CD4-positive, alpha-beta T cell treated with Interleukin-12 subunit alpha and Interleukin-12 subunit beta, for 1 hour (primary cell): Measurements from ENCODE around the gene MTMR11.
"Not testable (repeated sequence)": the region's sequence is repeated elsewhere in the genome, so short reads cannot be mapped to it uniquely, and the experiment has no call there.

Experiments
- DNase-seq: peaks from one replicate; pipeline ENCODE4 v3.0.0-alpha.2; 2020

Gene MTMR11, protein sequence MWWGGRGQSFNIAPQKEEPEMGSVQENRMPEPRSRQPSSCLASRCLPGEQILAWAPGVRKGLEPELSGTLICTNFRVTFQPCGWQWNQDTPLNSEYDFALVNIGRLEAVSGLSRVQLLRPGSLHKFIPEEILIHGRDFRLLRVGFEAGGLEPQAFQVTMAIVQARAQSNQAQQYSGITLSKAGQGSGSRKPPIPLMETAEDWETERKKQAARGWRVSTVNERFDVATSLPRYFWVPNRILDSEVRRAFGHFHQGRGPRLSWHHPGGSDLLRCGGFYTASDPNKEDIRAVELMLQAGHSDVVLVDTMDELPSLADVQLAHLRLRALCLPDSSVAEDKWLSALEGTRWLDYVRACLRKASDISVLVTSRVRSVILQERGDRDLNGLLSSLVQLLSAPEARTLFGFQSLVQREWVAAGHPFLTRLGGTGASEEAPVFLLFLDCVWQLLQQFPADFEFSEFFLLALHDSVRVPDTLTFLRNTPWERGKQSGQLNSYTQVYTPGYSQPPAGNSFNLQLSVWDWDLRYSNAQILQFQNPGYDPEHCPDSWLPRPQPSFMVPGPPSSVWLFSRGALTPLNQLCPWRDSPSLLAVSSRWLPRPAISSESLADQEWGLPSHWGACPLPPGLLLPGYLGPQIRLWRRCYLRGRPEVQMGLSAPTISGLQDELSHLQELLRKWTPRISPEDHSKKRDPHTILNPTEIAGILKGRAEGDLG

DNA sequence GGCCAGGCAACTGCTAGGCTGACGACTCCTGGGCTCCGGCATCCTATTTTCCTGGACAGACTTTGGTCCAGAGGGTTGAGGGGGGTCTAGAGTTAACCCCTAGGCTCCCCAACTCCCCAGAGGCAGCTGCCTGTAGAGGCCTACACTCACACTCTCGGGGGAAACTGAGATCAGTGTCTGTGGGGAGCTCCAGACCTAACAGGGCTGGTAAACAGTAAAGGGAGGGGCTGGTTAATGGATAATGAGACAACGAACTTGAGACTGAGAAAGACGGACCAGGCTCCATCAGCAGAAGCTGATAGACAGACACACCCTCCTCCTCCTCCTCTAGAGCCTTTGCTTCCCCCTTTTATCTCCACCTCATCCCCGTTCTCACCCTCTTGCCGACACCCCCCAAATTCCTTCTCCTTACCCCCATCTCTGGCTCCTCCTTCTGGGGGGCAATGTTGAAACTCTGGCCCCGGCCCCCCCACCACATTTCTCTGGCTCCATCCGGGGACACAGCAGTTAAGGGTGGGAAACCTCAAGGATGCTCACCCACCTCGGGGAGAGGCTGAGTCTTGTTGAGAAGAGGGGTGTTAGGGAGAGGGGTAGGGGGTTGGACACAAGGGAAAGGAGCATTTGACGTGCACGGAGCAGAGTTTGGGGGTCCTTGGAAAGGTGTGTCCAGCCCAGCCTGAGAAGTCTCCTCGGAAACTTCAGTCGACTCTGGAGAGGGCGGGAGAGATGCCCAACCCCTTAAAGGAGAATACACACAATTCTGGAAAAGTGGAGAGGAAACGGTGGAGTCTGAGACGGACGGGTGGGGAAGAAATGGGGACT is at the start of gene MTMR11:
MTMR11 (minus strand) TSS at position 710 of the 822 bp plus-strand sequence; CDS start at position 478, 232 bp downstream.
- no peak for DNase-seq

DNA sequence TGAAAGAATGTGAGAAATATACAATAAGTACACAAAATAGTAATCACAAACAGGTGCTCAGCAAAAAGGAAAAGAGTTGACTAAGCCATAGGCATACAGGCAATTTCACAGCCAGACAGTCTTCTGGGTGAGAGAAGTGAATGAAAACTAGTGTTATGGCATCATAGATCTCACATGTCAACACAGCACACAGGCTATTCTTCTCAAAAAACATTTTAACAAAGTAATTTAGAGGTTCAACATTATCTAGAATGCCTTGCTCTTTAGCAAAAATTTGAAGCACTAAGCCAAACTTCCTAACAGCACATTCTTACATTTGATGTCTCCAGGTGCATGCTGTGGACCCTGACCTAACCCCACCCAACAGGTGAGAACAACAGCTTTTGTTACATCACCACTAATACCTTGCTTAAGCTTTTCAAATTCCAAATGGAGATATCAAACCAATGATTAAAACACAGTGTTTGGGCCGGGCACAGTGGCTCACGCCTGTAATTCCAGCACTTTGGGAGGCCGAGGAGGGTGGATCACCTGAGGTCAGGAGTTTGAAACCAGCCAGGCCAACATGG is 43.4 kb upstream of the MTMR11 start:
- DNase-seq, result no peak

DNA sequence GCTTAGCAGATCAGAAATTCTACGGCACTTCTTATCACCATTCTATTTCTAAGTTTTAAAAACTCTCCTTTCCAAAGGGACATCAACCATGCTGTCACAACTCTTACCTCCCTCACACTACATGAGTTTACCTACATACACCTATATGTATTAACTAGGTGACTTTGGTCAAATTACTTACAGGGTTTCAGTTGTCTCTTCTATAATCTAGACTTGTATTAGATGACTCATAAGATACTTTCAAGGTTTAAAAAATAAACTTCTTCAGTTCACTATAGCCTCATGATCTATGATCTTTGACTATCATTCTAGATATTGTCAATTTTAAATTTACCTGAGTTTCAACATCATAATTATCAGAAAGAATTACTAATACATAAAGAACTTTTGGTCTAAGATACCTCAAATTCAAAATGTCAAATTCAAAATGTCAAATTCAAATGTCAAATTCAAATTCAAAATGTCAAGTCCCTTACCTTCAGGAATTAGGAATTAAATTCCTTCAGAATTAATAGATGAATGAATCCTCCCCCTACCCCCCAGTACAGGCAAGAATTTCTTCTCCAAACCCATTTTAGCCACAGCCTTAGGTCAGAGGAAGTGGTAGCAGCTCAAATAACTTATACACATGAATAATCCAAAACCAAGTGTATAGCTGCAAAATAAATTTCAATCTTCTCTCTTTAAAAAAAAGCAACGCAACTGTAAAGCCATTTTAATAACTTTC is 42.7 kb upstream of the MTMR11 start:
- no peak for DNase-seq

DNA sequence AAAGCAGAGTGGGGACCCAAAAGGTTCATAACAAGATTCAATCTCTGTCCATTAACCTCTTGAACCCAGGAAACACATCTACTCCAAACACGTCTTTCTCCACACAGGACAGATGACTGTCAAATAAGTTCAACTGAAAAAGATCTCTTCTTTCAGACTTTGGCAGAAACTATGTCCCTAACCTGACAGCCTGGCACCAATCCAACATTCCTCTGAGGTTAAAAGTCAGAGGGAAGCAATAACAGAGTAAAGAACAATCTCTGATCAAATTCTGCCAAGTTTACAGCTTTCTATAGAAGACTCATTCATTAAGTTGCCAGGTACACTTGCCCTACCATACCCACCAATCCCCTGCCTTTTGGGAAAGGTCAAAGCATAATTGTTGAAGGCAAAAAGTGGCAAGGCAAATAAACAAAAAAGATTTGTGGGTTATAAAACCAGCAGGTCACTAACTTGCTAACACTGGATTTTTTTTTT is 41.9 kb upstream of the MTMR11 start:
- DNase-seq, result no peak

DNA sequence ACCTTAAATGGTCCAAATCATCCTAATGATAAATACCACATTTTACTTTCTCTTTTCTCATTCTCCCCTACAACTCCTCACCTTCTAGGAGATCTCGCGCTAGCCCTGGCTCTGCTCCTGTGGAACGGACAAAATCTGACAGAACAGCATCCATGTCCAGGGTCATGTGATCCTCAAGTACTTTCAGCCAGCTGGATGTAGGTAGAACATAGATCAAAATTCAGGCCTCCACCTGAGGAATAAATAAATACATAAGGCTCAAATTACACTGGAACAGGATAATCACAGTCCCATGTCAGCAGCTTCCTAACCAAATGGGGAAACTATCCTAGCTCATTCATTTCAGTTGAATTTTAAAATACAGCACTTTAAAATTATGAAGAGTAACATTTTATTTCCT is 40.7 kb upstream of the MTMR11 start:
- DNase-seq, result no peak

DNA sequence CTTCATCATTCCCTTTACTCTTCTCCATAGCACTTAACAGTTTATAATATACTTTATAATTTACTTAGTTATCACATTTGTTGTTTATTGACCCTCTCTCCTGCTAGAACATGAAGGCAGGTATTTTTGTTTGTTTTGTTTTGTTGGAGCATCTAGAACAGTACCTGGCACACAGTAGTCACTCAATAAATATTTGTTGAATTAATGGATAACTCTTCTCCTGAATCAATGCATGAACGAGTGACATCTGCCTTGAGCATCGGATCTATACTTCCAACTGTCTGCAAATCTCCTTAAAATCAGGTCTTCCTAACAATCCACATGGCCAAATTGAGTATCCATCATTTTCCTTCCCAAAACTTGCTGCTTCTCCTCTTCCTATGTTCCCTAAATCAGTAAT is 35.9 kb upstream of the MTMR11 start:
- no peak for DNase-seq

DNA sequence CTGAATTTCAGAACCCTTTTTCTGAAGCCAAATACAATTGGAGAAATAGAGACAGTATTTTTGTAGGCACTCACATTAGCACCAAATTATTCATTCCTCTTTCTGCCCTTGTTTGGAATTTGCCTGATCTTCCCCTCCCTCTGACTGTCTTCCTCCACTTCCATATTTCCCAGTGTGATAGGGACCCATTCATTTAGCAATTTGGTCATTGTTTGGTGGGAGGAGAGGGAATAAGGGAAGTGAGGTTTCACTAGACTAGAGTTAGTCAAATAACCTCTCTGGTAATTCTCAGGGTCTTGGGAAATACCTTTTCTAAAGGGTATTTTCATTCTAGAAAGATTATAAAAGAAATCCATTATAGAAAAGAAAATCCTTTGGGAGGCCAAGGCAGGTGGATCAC is 31.0 kb upstream of the MTMR11 start:
- DNase-seq, result no peak

DNA sequence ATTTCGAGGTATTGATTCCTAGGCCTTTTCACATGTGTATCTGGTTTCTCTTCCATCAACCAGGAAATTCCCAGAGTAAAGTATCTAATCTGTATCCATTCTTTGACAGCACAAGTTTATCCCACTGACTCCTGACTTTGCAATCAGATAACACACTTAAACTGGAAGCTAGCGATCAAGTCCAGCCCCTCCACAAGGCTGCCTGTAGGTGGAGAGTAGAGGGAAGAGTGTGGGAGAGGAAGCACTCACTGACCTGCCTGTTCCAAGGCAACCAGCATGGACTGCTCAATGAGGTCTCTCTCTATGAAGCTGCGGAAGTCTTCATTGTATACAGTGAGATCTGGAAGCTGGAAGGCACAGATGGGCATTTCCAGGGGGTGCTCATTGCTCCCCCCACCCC is 30.4 kb upstream of the MTMR11 start:
- no peak for DNase-seq

DNA sequence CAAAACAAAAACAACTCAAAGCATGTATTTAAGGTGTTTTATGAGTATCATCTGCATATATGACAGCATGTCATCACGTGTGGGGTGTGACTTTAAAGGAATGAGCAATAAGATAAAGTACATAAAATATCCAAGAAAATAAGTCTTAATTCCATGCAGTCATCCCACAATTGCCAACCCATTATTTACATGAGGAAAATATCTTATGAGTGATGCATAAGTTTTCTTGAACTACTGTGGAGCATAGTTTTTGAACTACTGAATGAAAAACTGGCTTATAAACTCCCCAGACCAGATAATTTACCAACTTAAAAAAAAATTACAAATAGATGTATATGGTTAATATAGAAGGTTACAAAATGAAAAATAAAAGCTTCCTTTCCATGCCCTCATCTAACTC is 29.7 kb upstream of the MTMR11 start:
- DNase-seq, result no peak

DNA sequence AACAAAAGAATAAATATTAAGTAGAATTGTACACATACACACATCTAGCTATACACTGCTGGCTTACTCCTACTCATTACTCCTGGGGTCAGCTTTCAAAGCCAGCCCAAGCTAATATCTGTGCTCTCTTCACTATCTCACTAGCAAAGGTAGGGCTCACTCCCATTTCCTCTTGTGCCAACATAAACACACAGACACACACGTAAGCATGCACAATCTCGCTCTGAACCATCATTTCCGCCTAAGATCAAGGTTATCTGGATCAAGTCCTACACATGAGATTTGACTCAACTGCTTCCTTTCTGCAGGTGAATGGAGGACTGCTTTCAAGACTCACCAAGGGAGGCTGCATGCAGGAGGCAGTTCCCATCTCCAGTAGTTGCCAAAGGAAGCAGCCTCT is 28.8 kb upstream of the MTMR11 start:
- peak; percentile 5 for DNase-seq

DNA sequence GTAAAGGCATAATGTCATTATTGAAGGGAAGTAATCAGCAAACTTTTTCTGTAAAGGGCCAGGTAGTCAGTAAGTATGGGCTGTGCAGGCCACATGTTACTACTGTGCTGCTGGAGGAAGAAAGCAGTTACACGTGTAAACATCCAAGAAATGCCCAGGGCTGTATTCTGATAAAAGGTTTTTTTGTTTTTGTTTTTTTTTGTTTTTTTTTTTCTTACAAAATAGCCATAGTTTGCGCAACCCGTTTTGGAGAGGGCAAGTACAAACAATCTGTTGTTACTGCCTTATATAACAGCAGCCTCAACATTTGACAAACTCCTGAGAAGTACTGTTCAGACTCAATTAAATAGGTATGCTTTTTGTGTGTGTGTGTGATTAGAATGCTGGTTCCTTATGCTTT is 26.7 kb upstream of the MTMR11 start:
- DNase-seq, result no peak

DNA sequence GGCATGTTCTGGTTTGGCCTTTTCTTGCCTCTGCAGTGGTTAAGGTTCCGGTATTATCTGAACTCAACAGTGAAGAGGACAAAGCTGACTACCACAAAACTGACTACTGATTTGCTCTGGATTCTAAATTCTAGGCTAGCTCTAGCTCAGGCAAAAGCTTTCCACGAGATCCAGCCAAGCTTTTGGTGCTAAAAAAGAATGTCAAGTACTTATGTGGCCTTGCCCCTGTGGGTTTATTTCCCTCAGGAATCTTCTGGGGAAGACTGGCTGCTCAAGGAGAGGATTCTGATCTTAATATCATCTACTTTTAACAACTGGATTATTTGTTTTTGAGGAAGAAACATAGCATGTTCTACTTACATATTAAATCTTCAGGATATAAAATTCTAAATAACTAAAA is 26.1 kb upstream of the MTMR11 start:
- DNase-seq, result no peak

DNA sequence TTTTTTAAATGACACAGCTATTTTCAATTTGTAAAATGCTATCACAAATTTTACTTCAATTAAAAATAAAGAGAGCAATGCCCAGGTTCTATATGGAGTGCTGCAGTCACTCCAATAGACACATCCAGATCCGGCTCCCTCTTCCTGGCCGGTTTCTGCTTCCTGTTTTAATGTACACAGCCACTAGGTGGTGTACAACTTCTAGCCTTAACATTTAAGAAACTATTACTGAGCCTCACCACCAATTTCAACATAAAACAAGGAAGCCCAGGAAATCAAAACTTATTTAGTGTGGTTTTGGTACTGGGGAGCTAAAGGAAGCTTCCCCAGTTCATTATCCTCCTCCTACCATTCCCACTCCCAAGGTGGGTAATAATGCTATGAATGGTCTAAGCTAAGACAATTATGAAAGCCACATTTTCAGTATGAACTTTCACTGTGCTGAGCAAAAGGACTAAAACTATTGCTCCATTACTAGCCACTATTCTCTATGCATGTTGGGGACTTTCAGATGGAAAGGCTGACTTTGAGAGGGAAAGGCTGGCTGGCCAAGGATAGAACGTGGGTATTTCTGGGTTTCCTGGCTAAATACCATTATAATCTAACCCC is 25.5 kb upstream of the MTMR11 start:
- DNase-seq, result peak; percentile 71

DNA sequence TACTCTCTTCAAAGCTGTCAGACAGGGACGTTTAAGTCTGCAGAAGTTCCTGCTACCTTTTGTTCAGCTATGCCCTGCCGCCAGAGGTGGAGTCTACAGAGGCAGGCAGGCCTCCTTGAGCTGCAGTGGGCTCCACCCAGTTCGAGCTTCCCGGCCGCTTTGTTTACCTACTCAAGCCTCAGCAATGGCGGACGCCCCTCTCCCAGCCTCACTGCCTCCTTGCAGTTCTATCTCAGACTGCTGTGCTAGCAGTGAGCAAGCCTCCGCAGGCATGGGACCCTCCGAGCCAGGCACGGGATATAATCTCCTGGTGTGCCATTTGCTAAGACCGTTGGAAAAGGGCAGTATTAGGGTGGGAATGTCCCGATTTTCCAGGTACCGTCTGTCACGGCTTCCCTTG is 20.9 kb upstream of the MTMR11 start:
- DNase-seq, result not testable (repeated sequence)

DNA sequence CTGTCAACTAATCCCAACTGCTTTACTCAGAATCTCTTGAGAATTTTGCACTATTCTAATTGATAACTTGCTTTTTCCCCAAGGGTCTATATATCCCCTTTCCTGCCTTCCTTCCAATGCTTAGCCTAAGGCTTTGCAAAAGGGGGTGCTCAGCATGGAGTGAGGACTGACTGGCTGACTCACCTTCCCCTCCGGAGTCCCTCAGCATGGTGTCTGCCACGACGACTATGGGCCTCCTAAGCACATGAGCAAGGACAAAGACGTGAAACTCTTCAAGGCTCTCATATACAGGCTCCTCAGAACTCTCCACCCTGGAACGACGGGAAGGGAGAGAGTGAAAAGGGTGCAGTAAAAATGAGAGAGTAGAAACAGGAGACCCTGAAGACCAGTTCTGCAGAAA is 13.2 kb upstream of the MTMR11 start:
- DNase-seq, result no peak

DNA sequence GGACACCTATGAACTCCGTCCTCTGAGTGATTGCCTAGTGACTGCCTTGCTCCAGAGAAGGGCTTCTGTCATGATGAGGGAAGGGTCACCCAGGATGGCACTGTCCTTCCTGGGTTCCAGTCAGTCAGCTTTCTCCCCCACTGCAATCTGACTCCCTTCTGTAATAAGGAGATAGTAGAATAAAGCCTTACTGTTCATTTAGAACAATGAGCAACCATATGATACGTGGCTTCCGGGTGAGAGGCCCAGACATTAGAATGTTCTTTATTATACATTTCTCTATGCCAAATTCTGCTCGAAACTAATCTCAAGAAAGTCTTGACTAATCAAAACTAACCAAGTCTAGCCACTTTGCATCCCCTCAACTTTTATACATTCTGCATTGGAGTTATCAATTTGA is 8.5 kb upstream of the MTMR11 start:
- no peak for DNase-seq

DNA sequence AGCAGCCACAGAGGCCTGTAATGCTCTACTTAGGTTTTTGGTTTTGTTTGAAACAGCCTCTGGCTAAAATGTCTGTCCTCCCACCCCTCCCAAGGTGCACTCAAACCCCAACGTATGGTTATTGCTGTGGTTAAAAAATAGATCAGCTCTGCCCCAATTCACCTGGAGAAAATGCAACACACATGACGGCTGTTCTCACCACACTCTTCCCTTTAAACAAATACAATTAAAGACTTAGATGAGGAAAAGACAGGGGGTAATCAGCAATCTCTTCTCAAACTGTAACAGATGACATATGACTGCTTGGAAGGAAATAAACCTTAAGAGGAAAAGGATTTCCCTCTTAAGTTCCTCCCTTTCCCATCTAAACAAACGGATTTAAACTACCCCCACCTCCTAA is 6.2 kb upstream of the MTMR11 start:
- no peak for DNase-seq

DNA sequence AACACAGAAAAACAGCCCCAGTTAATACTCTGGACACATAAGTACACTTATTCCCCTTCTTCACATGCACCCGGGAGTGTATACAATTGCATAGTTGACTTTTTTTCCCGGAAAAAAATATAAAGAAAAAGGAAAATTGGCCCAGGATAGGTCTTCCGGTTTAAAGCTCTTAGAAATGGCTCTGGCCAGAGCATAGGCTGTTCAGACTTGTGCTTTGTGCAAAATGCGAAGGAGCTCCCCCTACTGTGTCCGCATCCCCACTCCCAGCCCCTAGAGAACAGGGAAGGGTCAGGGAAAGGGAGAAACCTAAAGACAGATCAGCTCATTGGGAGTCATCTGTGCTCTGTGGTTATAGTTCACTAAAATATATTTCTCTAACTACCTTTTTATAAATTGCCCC is 5.5 kb upstream of the MTMR11 start:
- no peak for DNase-seq

DNA sequence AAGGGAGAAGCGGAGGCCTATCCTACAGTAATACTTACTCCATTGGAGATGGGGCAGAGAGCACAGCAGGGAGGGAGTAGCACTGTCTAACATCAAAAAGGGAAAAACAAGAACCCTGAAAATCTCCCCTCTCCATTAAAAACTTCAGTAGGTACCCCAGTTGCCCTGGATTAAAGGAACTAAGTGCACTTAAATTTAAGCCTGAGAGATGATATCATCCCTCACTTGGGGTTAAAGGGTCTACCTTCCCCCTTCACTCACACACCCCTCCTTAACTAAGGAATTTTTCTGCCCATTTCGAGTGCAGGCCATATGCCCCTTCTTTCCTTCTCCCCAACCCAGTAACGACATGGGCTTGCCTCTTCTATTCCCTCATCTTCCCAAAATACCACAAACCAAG is 3.7 kb upstream of the MTMR11 start:
- DNase-seq, result no peak

DNA sequence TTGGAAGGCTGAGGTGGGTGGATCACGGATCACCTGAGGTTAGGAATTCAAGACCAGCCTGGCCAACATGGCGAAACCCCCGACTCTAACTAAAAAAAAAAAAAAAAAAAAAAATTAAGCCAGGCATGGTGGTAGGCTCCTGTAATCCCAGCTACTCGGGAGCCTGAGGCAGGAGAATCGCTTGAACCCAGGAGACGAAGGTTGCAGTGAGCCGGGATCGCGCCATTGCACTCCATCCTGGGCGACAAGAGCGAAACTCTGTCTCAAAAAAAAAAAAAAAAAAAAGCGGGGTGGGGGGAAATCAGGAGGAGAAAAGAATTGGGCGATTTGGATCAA is 2.0 kb upstream of the MTMR11 start:
- not testable (repeated sequence) for DNase-seq

DNA sequence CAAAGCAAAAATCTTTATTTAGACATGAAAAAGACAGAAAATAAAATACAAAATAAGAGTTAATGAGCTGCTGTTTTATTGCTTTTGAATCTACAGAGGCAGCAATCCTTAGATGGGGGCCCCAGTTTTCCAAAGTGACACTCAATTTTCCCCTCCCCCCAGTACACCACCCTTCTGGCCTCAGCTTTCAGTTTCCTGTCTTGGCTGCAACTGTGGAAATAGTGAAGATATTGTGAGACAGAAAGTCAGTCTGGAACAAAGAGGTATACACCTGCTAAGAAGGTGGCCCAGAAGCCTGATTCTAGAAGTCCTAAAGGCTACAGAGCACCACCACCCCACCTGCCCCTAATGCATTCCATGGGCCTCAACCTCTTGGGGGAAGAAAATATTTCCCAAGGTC is 1.1 kb upstream of the MTMR11 start:
- DNase-seq, result no peak
